Erythroblast (primary cell): ENCODE results near the gene AKAP6.

Source experiments
- GATA1 ChIP-seq: IDR thresholded peaks from 2 replicates; pipeline ENCODE4 v1.6.1; 2011; ENCODE audit warnings: low read depth, mild to moderate bottlenecking, control low read depth, low read length, moderate library complexity
- POLR2A ChIP-seq: IDR thresholded peaks from 2 replicates; pipeline ENCODE4 v1.6.1; 2011; ENCODE audit warnings: mild to moderate bottlenecking, low read length

DNA sequence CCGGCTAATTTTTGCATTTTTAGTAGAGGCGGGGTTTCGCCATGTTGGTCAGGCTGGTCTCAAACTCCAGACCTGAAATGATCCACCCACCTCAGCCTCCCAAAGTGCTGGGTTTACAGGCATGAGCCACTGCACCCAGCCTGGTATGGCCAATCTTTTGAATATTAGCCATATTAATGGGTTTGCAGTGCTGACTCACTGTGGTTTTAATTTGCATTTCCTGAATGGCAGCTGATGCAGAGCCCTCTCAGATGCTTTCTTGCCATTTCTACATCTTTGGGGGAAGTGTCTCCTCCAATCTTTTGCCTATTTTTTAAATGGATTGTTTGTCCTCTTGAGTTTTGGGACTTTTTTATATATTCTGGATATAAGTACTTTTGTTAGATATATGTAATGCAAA, 554.1 kb downstream of the AKAP6 start:
- TF ChIP-seq POLR2A (no peak), GATA1 (no peak)
